Measurements from ENCODE around the gene L3MBTL2.

Gene L3MBTL2

DNA sequence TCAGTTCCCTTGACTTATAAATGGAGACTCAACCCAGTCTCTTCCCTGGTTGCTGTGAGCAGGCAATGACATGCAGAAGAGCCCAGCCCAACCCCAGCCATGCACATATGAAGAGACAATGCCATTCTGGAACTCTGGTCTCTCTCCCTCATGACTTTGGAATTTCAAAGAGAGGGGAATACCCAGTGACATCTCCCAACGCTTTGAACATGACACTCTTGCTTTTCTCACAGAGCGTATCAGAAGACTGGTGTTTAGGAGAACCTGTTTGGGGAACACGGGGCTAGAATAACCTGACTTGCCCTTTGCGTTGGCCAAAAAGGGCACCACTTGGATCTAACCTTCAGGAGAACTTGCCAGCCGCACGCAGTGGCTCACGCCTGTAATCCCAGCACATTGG lies 68.0 kb downstream of the L3MBTL2 start:
- H3K27ac ChIP-seq (ENCODE audit: low read length) = no peak overlapping the region
- WGBS (ENCODE audit: insufficient coverage, insufficient read length) = no CpG with 5 or more reads among the region's 7 CpGs
- no peaks in the 10 kb centered on the region for H3K27me3 ChIP-seq (ENCODE audit: control insufficient read depth, insufficient read depth, low read length)
- H3K4me3 ChIP-seq (ENCODE audit: low read length) = no peak overlapping the region
- DNase-seq (ENCODE audit: low read depth, low spot score) = no peak
- H3K9me3 ChIP-seq (ENCODE audit: control insufficient read depth, insufficient read depth, low read length) = no peaks in the 10 kb centered on the region
- peaks cover 39% of the 10 kb centered on the region for H3K36me3 ChIP-seq (ENCODE audit: control insufficient read depth, insufficient read depth, low read length)
- no peaks in the 10 kb centered on the region for H3K4me1 ChIP-seq (ENCODE audit: control insufficient read depth, insufficient read depth, low read length)

DNA sequence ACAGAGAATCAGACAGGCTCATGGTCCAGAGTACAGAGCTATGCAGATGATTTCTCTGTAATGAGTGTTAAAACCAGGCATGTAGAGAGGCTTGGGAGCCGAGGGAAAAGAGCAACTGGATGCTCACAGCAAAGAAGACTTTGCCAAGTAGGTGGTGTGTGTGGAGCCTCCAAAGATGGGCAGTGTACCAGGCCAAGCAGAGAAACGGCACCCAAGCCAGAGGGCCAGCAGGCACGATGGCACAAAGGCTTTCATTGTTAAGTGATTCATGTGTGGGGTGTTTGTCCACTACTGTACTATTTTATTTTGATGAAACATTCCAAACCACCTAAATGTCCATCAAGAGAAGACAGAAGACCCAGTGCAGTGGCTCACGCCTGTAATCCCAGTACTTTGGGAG lies 69.7 kb downstream of the L3MBTL2 start:
- no peak for DNase-seq (ENCODE audit: low read depth, low spot score)
- no CpG with 5 or more reads among the region's 4 CpGs for WGBS (ENCODE audit: insufficient coverage, insufficient read length)
- H3K27me3 ChIP-seq (ENCODE audit: control insufficient read depth, insufficient read depth, low read length) = no peaks in the 10 kb centered on the region
- no peaks in the 10 kb centered on the region for H3K9me3 ChIP-seq (ENCODE audit: control insufficient read depth, insufficient read depth, low read length)
- peaks cover 43% of the 10 kb centered on the region for H3K36me3 ChIP-seq (ENCODE audit: control insufficient read depth, insufficient read depth, low read length)
- H3K27ac ChIP-seq (ENCODE audit: low read length) = no peak overlapping the region
- H3K4me1 ChIP-seq (ENCODE audit: control insufficient read depth, insufficient read depth, low read length) = no peaks in the 10 kb centered on the region
- H3K4me3 ChIP-seq (ENCODE audit: low read length) = no peak overlapping the region

DNA sequence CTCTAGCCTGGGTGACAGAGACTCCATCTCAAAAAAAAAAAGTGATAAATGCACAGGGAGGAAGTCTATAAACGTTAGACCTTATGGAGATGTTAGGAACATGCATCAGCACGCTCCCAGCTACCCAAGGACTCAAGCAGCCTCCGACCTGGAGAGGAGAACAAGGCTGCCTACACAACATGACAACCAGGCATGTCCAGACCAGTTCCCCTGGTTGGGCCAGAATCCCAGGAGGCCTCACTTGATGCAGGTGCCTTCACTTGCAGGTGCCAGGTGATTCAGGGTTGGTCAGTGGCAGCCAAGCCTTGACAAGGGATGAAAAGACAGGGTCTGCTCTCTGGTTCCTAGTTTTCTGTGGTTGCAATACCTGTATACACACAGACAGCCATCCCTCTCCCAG lies 75.0 kb downstream of the L3MBTL2 start:
- no peaks in the 10 kb centered on the region for H3K9me3 ChIP-seq (ENCODE audit: control insufficient read depth, insufficient read depth, low read length)
- no CpG with 5 or more reads among the region's 3 CpGs for WGBS (ENCODE audit: insufficient coverage, insufficient read length)
- DNase-seq (ENCODE audit: low read depth, low spot score) = no peak
- peaks cover 27% of the 10 kb centered on the region; the same call in 1 of the 2 replicates for H3K36me3 ChIP-seq (ENCODE audit: control insufficient read depth, insufficient read depth, low read length)
- no peak overlapping the region for H3K4me3 ChIP-seq (ENCODE audit: low read length)
- H3K4me1 ChIP-seq (ENCODE audit: control insufficient read depth, insufficient read depth, low read length) = no peaks in the 10 kb centered on the region
- H3K27ac ChIP-seq (ENCODE audit: low read length) = no peak overlapping the region
- no peaks in the 10 kb centered on the region for H3K27me3 ChIP-seq (ENCODE audit: control insufficient read depth, insufficient read depth, low read length)

DNA sequence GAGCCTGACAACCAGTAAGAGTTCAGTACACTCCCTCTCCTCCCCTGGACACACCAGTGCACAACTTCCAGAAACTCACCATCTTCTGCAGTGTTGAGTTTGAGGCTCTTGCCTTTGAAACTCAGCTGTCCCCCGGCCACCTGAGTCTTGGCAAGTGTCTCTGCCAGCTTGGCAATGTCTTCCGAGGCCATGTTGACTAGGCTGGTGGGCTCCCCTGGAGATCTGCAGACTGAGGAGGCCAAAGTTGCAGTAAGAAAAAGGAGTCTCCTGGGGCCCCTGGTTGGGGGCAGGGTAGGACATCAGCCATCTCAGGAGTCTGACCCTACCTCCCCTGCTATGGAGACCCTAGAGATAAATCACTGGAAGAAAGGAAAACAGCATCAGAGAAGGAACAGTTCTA lies 75.7 kb downstream of the L3MBTL2 start:
- Histone ChIP-seq H3K27ac (ENCODE audit: low read length) (no peak overlapping the region), H3K9me3 (ENCODE audit: control insufficient read depth, insufficient read depth, low read length) (no peaks in the 10 kb centered on the region), H3K36me3 (ENCODE audit: control insufficient read depth, insufficient read depth, low read length) (peaks cover 27% of the 10 kb centered on the region; the same call in 1 of the 2 replicates), H3K4me1 (ENCODE audit: control insufficient read depth, insufficient read depth, low read length) (no peaks in the 10 kb centered on the region), H3K4me3 (ENCODE audit: low read length) (no peak overlapping the region), H3K27me3 (ENCODE audit: control insufficient read depth, insufficient read depth, low read length) (no peaks in the 10 kb centered on the region)
- DNase-seq (ENCODE audit: low read depth, low spot score) = no peak
- no CpG with 5 or more reads among the region's 2 CpGs for WGBS (ENCODE audit: insufficient coverage, insufficient read length)

Data from iPS DF 6.9 (cell line).